Stomach (tissue), 4 donors: Measurements from ENCODE around the gene SYCE3.

ENCODE experiments used
- CTCF ChIP-seq, 7 experiments: fragments of 450-650 bp in 4 of 7; fragments of 200-600 bp in 3 of 7; sonication (generic) in 3 of 7; IDR thresholded peaks; one replicate each; pipeline ENCODE4 v1.5.1; 2016 to 2019; ENCODE audit warnings: antibody characterized with exemption in 7 of 7, control low read depth in 2 of 7, mild to moderate bottlenecking in 1 of 7
- POLR2A ChIP-seq, 4 donors: fragments of 450-650 bp; IDR thresholded peaks; one replicate each; pipeline ENCODE4 v1.6.1; 2016; ENCODE audit warnings: antibody characterized with exemption in 4 of 4, control low read depth in 2 of 4, mild to moderate bottlenecking in 1 of 4, moderate library complexity in 1 of 4
- POLR2AphosphoS5 ChIP-seq, 3 donors: sonication (generic); formaldehyde crosslinking; IDR thresholded peaks; one replicate each; pipeline ENCODE4 v1.6.1; 2016; ENCODE audit warnings: antibody characterized with exemption in 3 of 3

- TF ChIP-seq CTCF (IDR thresholded peaks at IDR 0.05) (no peak), POLR2AphosphoS5 (IDR thresholded peaks at IDR 0.05) (no peak), POLR2A (IDR thresholded peaks at IDR 0.05) (no peak)
Measured at GRCh38 chr22:50551160-50551752, 11.5 kb downstream of the SYCE3 start.
